ENCODE data around the gene COL5A1. TPM values are rescaled to one million over a fixed set of nuclear protein-coding genes. Genes with fewer than 3 reads are reported as not detected.
A peak's percentile ranks its signal among the peaks of the same experiment; 100 is the strongest.

Gene COL5A1
- total RNA-seq, 6 experiments from 2014 or later = 196 to 308 (median 225) TPM

DNA sequence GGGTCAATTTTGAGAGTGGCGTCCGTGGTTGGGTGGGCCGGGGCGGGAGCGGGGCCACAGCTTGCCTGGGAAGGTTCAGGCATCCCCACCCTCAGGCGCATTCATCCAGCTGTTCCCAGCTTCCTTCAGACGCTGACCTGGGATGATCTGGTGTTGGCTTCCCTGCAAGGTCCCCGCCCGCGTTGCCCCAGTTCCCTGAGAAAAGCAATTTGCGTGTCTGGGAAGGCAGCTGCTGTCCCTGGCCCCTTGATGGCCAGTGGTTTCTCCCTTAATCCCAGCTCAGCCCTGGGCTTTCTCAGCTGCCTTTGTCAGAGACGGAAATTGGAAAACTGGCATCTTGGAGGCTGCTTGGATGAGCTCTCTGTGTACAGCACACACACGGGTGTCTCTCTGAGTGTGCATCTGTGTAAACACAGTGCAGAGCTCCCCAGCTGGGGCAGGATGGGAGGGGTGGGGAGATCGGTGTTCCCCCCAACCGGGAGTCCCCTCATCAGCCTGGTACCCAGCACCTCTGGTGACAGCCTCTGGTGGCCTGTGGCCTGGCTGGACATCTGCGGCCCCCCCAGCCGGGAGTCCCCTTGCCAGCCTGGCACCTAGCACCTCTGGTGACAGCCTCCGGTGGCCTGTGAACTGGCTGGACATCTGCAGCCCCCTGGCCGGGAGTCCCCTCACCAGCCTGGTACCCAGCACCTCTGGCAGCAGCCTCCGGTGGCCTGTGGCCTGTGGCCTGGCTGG lies 94.0 kb downstream of the COL5A1 start:
- DNase-seq = no peak
- H3K36me3 Mint-ChIP-seq (ENCODE audit: low read depth) = peaks cover 20% of the 10 kb centered on the region
- no peak overlapping the region for H3K4me3 Mint-ChIP-seq
- TF ChIP-seq, protein P1, sequence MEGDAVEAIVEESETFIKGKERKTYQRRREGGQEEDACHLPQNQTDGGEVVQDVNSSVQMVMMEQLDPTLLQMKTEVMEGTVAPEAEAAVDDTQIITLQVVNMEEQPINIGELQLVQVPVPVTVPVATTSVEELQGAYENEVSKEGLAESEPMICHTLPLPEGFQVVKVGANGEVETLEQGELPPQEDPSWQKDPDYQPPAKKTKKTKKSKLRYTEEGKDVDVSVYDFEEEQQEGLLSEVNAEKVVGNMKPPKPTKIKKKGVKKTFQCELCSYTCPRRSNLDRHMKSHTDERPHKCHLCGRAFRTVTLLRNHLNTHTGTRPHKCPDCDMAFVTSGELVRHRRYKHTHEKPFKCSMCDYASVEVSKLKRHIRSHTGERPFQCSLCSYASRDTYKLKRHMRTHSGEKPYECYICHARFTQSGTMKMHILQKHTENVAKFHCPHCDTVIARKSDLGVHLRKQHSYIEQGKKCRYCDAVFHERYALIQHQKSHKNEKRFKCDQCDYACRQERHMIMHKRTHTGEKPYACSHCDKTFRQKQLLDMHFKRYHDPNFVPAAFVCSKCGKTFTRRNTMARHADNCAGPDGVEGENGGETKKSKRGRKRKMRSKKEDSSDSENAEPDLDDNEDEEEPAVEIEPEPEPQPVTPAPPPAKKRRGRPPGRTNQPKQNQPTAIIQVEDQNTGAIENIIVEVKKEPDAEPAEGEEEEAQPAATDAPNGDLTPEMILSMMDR (IDR thresholded peaks at IDR 0.05) = no peak
- H3K9me3 Mint-ChIP-seq = no peaks in the 10 kb centered on the region; the same call in 1 of the 2 replicates
- 0 out of 2 replicates have a peak overlapping the region, but pooled peaks have one; percentile 50 for H3K27ac Mint-ChIP-seq
- H3K27me3 Mint-ChIP-seq (ENCODE audit: insufficient read depth) = peaks cover 49% of the 10 kb centered on the region
- peaks cover 16% of the 10 kb centered on the region for H3K4me1 Mint-ChIP-seq (ENCODE audit: low read depth)

DNA sequence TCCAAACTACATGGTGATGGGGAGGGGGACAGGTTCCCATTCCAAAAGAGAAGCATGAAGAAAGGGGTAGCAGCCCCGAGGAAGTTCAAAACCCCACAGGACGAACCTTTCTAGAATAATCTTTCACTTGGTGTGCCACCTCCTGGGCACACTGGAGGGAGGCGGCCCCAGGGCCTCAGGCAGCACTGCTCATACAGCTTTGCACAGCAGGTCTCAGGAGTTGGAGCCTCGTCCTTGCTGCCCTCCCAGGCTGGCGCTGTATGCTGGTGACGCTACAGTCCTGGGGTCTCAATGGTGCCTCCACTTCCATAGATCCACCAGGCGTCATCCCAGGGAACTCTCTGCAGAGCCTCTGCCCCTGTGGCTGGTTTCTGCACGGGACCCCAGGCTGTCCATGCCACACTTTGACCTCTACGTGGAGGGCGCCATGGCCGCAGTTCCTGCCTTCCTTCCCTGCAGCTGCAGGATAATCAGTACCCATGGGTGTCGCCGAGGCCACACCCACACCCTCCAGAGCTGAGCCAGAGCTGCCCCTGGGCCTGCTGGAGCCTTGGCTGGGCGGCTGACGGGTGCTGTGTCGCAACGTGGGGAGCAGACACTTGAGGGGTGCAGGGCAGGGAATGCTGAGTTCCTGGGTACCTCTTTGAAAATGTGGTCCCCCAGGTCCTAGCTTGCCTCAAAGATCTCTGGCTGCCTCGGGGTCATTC lies 95.3 kb downstream of the COL5A1 start:
- Mint-ChIP-seq H3K4me1 (ENCODE audit: low read depth) (peaks cover 16% of the 10 kb centered on the region), H3K27ac (peak overlapping the region; percentile 50)
- TF ChIP-seq, protein P1 (IDR thresholded peaks at IDR 0.05) = no peak

DNA sequence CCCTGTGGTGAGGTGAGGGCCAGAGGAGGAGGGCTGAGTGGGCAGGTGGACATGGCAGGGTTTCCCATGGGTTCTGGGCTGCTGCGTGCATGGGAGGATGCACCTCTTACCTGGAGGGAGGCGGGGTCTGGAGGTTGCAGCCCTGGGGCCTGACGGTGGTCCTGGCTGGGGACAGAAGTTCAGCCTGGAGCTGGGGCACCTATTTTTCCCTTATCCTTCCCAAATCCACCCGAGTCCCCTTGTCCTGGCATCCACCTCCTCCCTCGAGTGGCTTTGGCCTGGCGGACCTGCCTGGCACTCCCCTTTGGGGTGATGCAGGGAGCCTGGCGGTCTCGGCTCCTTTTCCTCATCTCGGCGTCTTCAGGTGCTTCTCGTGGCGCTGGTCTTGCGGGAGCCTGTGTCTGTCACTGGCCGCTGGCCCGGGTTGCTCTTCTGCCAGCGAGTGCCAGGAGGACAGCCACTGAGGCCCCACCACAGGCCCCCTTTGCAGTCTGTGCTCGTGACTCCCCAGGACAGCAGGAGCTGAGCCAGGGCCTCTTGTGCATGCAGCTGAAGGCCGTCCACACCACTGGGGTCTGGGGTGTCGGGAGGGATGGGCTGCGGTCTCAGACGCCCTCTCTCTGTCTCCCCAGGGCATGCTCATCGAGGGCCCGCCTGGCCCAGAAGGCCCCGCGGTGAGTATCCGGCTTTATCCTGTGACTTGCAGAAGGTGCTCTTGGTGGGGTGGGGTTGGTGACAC lies 96.4 kb downstream of the COL5A1 start:
- H3K9me3 Mint-ChIP-seq = no peaks in the 10 kb centered on the region; the same call in 1 of the 2 replicates
- no peak overlapping the region for H3K4me3 Mint-ChIP-seq
- TF ChIP-seq, protein P1 (IDR thresholded peaks at IDR 0.05) = no peak
- H3K27ac Mint-ChIP-seq = no peak overlapping the region
- peaks cover 11% of the 10 kb centered on the region; the same call in 1 of the 2 replicates for H3K4me1 Mint-ChIP-seq (ENCODE audit: low read depth)
- H3K27me3 Mint-ChIP-seq (ENCODE audit: insufficient read depth) = peaks cover 45% of the 10 kb centered on the region
- no peak for DNase-seq
- peaks cover 8% of the 10 kb centered on the region for H3K36me3 Mint-ChIP-seq (ENCODE audit: low read depth)

More for the DNA sequence above, 95.3 kb downstream of the COL5A1 start:
- Mint-ChIP-seq H3K36me3 (ENCODE audit: low read depth) (peaks cover 15% of the 10 kb centered on the region), H3K9me3 (no peaks in the 10 kb centered on the region; the same call in 1 of the 2 replicates), H3K4me3 (peak overlapping the region; percentile 33; the same call in 1 of the 2 replicates), H3K27me3 (ENCODE audit: insufficient read depth) (peaks cover 44% of the 10 kb centered on the region)
- DNase-seq = no peak

DNA sequence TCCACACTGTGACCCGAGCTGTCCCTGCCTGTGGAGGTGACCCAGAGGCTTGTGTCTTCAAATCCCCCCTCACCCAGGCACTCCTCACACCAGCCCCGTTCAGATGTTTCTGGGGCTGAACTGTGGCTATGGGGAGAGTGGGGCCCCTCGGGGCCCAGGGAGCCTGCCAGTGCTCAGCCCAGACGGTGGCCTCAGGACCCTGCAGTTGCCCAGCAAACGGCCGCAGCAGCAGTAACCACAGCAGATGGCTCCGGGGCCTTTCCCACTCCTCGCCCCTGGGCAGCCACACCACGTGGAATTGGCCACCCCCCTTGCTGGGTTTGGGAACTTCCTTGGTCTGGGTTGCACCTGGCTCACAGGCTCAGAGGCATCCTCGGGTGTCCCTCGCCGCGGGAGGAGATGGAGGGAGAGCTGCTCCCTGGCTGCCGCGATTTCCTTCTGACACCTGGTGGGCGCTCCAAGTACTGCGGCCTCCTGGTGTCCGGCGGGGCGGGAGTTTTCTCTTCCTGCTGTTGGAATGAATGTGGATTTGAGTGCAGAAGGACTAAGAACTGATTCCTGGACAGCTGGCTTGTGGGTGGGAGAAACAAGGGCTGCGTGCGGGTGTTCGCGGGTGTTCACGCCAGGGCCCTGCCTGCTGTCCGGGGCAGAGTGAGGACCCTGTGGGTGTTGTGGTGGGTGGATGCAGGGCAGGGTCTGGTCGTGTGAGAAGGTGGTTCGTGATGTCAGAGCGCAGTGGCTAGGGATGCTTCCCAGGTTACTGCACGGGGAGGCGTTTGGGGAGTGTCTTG lies 97.5 kb downstream of the COL5A1 start:
- TF ChIP-seq, protein P1 (IDR thresholded peaks at IDR 0.05) = peak; percentile 94
- peaks cover 6% of the 10 kb centered on the region; the same call in 1 of the 2 replicates for H3K4me1 Mint-ChIP-seq (ENCODE audit: low read depth)
- H3K4me3 Mint-ChIP-seq = peak overlapping the region; percentile 37; the same call in 1 of the 2 replicates
- H3K27me3 Mint-ChIP-seq (ENCODE audit: insufficient read depth) = peaks cover 50% of the 10 kb centered on the region
- peaks cover 8% of the 10 kb centered on the region for H3K36me3 Mint-ChIP-seq (ENCODE audit: low read depth)
- H3K27ac Mint-ChIP-seq = peak overlapping the region; percentile 75
- peak; percentile 40 for DNase-seq
- H3K9me3 Mint-ChIP-seq = no peaks in the 10 kb centered on the region; the same call in 1 of the 2 replicates

DNA sequence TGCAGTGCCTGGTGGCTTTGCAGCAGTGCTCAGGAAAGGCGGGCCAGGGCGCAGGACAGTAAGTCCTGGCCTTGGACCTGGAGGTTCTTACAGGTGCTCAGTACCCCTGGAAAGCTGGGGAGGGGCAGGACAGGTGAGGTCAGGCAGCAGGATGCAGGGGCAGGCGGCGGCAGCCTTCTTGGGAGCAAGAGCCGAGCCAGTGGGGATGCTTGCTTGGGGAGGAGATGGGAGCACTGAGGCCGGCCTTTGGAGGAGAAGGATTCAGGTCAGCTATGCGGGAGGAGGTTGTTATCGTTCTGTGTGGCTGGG lies 98.0 kb downstream of the COL5A1 start:
- Mint-ChIP-seq H3K27ac (peak overlapping the region; percentile 75), H3K4me1 (ENCODE audit: low read depth) (peaks cover 4% of the 10 kb centered on the region; the same call in 1 of the 2 replicates), H3K36me3 (ENCODE audit: low read depth) (peaks cover 8% of the 10 kb centered on the region), H3K4me3 (peak overlapping the region; percentile 37; the same call in 1 of the 2 replicates), H3K9me3 (no peaks in the 10 kb centered on the region; the same call in 1 of the 2 replicates), H3K27me3 (ENCODE audit: insufficient read depth) (peaks cover 50% of the 10 kb centered on the region)
- no peak for DNase-seq
- TF ChIP-seq, protein P1 (IDR thresholded peaks at IDR 0.05) = no peak
